Measurements from ENCODE around the gene SUV39H1. TPM values are rescaled to one million over a fixed set of nuclear protein-coding genes. Genes with fewer than 3 reads are reported as not detected.
A peak's percentile ranks its signal among the peaks of the same experiment; 100 is the strongest.

The SUV39H1 gene
- total and polyA plus RNA-seq, 9 of the 15 experiments (the other 6 are each of a cell fraction or from before 2014, with no cell fraction given): 4.7 to 34.7 (median 17.9) TPM

- no peak for TF ChIP-seq IFI16 (CRISPR knock-in tag; IDR thresholded peaks at IDR 0.05)
- no peak for TF ChIP-seq MTA1 (IDR thresholded peaks at IDR 0.05; ENCODE audit: borderline replicate concordance)
- no peak for TF ChIP-seq TCF15 (CRISPR knock-in tag; IDR thresholded peaks at IDR 0.05)
- peak; percentile 35 for TF ChIP-seq NFYB (IDR thresholded peaks at IDR 0.05; ENCODE audit: extremely low read depth, insufficient read length)
- TF ChIP-seq THRAP3 (IDR thresholded peaks at IDR 0.05; ENCODE audit: borderline replicate concordance): no peak
- TF ChIP-seq ZNF165 (CRISPR knock-in tag; IDR thresholded peaks at IDR 0.05; ENCODE audit: borderline replicate concordance): no peak
- TF ChIP-seq ZNF12 (CRISPR knock-in tag; IDR thresholded peaks at IDR 0.05): no peak
- TF ChIP-seq ZC3H8 (IDR thresholded peaks at IDR 0.05): no peak
- peak; percentile 69; the same call in 1 of the 2 replicates for TF ChIP-seq FOXP1 (CRISPR knock-in tag; IDR thresholded peaks at IDR 0.05)
- no peak for TF ChIP-seq KHSRP (IDR thresholded peaks at IDR 0.05)
- TF ChIP-seq TRIM24 (IDR thresholded peaks at IDR 0.05): peak; percentile 57 to 78; a peak in 3 of 4 replicates
- no peak for TF ChIP-seq SRSF3 (IDR thresholded peaks at IDR 0.05; ENCODE audit: insufficient read depth, low read length)
- no peak for TF ChIP-seq ZNF551 (CRISPR knock-in tag; IDR thresholded peaks at IDR 0.05)
- TF ChIP-seq TGIF2 (CRISPR knock-in tag; IDR thresholded peaks at IDR 0.05): no peak
- TF ChIP-seq HNRNPUL1 (IDR thresholded peaks at IDR 0.05; ENCODE audit: low read length): no peak
- TF ChIP-seq HMBOX1 (IDR thresholded peaks at IDR 0.05): no peak; the same call in 1 of the 2 replicates
- TF ChIP-seq HES1 (IDR thresholded peaks at IDR 0.05; ENCODE audit: low read depth): no peak
- no peak for TF ChIP-seq POLR2AphosphoS2 (IDR thresholded peaks at IDR 0.05; ENCODE audit: low read length)
- TF ChIP-seq ZNF24 (IDR thresholded peaks at IDR 0.05): no peak
- TF ChIP-seq ADNP (tag; IDR thresholded peaks at IDR 0.05): no peak
- no peak for TF ChIP-seq HSF4 (CRISPR knock-in tag; IDR thresholded peaks at IDR 0.05; ENCODE audit: borderline replicate concordance)
- no peak for TF ChIP-seq SMARCB1 (IDR thresholded peaks at IDR 0.05; ENCODE audit: insufficient read length, low read depth)
- TF ChIP-seq ELF2 (CRISPR knock-in tag; IDR thresholded peaks at IDR 0.05): no peak
- no peak for TF ChIP-seq ERF (CRISPR knock-in tag; IDR thresholded peaks at IDR 0.05)
- TF ChIP-seq ZNF395 (CRISPR knock-in tag; IDR thresholded peaks at IDR 0.05): peak; percentile 45; the same call in 1 of the 2 replicates
- TF ChIP-seq NFXL1 (CRISPR knock-in tag; IDR thresholded peaks at IDR 0.05): no peak
Measured at GRCh38 chrX:48696301-48696908, at the start of gene SUV39H1 (continued).

All from K562 (cell line).